ENCODE results near the gene SOBP. TPM values are rescaled to one million over a fixed set of nuclear protein-coding genes. Genes with fewer than 3 reads are reported as not detected.

SOBP gene
- polyA plus RNA-seq, 1 donor: 4.6 TPM

DNA sequence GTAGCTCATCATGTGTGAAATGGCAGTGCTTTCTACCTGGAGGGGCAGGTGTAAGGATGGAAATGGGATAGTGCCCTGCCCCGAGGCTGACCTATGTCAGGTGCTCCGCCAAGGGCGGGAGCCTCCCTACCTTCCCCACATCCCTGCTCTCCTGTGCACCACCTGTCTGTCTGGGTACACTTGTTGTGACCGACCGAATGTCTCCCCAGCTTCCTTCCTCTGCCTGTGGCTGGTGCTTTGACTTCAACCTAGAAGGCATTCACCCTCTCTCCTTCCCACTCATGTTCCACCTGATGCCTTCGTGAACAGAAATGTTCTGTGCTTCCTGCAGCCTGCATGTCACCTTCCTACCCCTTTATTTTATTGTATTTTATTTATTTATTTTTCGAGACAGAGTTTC lies 219.4 kb downstream of the SOBP start:
- peaks cover 23% of the 10 kb centered on the region for H3K36me3 ChIP-seq (ENCODE audit: control insufficient read depth, insufficient read depth, low read length)
- H3K4me1 ChIP-seq (ENCODE audit: control insufficient read depth, insufficient read depth, low read length): peaks cover 3% of the 10 kb centered on the region
- H3K4me3 ChIP-seq (ENCODE audit: low read length): no peak overlapping the region
- H3K27ac ChIP-seq (ENCODE audit: low read length): no peak overlapping the region
- H3K27me3 ChIP-seq (ENCODE audit: control insufficient read depth, insufficient read depth, low read length): no peaks in the 10 kb centered on the region
- 83% methylated on average over 1 of the region's 7 CpGs for WGBS (ENCODE audit: insufficient coverage, low lambda C conversion rate)
- H3K9me3 ChIP-seq (ENCODE audit: control insufficient read depth, low read depth, low read length): no peaks in the 10 kb centered on the region
- no peak for DNase-seq

Other genes with a start within 250 kb of the SOBP start
- gene PDSS2, start 30.6 kb upstream of the SOBP start, polyA plus RNA-seq: 12.8 TPM

Data from large intestine (tissue), 3 donors.